ENCODE measurements around the gene BLTP3A.
"Not testable (repeated sequence)": the region's sequence is repeated elsewhere in the genome, so short reads cannot be mapped to it uniquely, and the experiment has no call there.

The BLTP3A gene

DNA sequence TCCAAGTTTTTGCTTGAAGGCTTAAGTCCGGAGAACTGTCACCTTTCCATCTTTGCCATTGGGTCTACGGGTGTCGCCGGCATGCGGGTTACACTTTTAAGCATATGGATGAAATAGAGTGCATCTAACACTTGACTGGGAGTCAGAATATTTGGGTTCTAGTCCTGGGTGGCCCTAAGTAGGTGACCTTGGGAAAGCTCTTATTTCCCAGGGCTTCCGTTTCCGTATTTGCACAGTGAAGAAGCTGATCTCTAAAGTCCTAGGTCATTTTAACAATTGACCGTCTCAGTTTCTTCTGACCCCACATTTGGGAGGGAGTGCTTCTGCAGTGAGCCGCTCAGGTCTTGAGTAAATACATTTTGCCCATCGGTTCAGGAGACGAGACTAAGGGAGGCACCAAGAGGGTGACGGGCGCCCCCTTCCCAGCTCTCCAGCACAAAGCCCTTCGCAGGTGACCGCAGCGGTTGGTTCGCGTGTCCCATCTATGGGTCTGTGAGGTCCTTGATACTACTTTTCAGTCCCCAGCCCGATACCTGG, 651 bp upstream of the BLTP3A start:
- peak; percentile 80 for DNase-seq (ENCODE audit: low spot score)

DNA sequence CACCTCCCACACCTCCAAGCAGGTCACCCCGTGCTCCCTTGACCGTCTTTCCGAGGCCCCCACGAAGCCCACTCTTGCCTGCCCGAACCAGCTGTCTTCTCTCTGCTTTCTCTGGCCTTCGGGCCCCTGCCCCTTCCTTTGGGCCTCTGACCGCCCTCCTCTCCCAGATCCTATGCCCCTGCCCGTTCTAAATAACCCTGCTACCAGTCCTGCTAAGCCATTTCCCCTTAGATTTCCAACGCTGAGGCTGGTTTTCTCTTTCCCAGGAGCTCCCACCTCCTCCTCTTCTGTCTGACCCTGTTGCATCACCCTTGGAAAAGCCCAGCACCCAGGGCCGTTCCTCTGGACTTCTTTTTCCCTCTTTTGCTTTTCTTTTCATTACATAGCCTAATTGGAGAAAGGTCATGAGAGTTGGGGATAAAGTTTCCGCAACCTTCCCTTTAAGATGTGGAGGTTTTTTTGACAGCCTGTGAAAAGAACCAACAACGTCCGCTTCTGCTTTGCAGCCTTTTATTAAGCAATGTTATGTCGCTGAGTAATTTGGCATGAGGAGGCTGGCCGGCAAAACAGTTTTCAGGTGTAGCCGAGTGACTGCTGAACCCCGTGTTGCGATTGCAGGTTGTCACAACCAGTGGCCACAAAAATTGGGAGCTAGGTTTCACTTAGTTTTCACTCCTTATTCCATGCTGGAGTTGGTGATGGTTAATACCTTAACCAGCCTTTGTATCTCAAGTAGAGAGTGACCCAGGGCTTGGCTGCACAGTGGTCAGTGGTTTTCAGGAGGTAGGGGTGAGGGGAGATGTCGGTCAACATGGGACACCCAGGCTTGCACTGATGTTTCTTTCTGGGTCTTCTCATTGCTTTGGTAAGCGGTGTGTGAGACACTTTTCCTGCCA, 970 bp downstream of the BLTP3A start:
- DNase-seq (ENCODE audit: low spot score) = peak; percentile 49

DNA sequence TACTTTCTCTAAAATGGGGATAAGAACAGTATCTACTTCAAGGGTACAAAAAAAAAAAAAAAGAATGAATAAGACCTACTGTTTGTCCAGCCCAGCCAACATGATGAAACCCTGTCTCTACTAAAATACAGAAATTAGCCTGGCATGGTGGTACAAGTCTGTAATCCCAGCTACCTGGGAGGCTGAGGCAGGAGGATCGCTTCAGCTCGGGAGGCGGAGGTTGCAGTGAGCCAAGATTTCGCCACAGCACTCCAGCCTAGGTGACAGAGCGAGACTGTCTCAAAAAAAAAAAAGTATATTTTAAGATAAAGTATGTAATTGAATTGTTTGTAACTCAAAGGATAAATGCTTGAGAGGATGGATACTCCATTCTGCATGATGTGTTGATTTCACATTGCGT, 2.0 kb downstream of the BLTP3A start:
- no peak for DNase-seq (ENCODE audit: low spot score)

DNA sequence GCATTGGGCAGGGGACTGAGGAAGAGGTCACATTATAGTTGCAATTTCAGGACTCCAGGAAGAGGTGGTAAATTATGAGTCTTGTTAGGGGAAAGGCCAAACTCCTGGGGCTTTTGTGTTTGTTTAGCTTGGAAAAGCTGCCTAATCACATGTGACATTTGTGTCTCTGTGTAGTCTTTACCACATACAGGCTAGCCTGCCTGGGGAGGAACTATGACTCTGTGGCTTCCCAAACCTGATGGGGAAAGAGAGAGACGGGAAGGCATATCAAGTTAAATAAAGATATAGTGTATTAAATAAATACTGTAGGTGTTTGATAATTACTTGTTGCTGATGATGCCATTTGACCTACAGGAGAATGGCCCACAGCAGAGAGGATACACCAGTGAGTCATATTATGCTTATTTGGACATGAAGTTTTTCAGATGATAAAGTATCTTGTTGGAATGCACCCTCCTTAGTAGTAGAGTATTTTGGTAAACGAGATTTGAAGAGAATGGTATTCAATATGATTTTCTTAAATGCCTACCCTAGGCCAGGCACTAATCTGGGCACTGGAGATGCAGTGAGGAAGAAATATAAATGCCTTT, 4.0 kb downstream of the BLTP3A start:
- no peak for DNase-seq (ENCODE audit: low spot score)

DNA sequence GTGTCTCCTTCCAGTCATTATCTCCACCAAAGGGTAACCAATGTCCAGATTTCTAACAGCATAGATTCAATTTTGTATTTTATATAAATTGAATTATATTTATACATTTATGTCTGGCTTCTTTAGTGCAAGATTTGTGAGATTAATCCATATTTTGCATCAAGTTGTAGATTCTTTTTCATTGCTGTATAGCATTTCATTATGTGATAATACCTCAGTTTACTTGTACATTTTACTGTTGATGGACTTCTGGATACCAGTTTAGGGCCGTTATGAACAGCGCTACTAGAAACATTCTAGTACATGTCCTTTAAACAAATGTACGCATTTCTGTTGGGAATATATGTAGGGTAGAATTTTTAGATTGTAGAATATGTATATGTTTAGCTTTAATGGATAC, 6.2 kb downstream of the BLTP3A start:
- DNase-seq (ENCODE audit: low spot score) = no peak

DNA sequence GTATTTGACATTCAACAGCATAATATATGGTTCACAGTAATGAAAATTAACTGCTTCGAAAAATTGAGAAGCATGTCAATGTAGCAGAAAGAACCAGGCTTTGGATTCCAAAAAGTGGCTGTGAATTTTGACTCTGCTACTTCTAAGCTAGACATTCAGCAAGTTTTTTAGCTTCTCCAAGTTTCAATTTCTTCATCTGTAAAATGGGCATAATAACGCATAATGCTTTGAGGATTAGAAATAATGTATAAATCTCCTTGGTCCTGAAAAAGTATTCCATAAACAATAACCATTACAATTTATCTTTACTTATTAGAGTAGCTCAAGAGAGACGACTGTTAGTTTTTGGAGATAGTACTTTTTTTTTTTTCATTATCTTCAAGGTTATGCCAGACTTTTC, 7.7 kb downstream of the BLTP3A start:
- no peak for DNase-seq (ENCODE audit: low spot score)

DNA sequence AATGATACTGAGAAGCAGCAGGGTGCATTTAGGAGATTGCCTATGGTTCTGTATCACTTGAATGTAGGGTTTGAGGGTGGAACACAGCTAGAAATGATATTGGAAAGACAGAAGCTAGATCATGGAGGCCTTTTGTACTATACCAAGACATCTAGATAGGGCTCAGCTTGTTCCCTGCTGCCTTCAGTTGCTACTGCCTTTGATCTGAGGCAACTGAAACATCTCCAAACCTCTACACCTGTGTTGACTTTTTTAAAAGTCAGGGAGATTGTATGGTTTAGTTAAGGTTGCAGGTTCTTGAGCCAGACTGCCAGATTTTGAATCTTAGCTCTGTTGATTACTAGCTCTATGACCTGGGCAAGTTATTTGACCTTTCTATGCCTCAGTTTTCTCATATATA, 12.7 kb downstream of the BLTP3A start:
- no peak for DNase-seq (ENCODE audit: low spot score)

DNA sequence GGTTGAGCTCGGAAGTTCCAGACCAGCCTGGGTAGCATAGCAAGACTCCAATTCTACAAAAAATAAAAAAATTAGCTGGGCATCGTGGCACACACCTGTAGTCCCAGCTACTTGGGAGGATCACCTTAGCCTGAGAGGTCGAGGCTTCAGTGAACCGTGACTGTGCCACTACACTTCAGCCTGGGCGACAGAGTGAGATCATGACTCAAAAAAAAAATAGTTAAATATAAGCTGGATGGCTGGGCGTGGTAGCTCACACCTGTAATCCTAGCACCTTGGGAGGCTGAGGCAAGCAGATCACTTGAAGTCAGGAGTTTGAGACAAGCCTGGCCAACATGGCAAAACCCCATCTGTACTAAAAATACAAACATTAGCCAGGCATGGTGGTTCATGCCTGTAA, 13.2 kb downstream of the BLTP3A start:
- DNase-seq (ENCODE audit: low spot score) = not testable (repeated sequence)

DNA sequence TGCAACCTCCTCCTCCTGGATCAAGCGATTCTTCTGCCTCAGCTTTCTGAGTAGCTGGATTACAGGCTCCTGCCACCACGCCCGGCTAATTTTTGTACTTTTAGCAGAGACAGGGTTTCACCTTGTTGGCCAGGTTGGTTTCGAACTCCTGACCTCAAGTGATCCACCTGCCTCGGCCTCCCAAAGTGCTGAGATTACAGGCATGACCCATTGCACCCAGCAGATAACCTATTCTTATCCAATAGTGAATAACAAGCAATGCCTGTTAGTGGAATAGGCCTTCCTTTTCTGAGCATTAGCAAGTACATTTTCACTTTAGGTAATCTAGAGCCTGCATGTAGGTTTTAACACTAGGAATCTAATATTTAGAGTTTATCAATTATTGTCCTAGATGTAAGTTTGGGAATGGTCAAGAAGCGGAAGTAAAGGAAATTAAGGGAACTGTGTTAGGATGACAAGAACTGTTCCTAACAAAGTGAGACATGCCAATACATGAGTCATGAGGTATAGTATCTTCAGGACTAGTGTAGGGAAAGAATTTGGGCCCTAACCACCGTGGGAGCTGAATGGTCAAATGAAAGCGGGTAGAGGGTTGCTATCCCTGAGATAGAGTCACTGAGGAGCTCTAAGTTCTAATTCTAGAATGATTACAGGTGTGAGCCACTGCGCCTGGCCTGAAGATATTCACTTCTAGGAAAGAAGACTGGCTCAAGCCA, 15.0 kb downstream of the BLTP3A start:
- no peak for DNase-seq (ENCODE audit: low spot score)

DNA sequence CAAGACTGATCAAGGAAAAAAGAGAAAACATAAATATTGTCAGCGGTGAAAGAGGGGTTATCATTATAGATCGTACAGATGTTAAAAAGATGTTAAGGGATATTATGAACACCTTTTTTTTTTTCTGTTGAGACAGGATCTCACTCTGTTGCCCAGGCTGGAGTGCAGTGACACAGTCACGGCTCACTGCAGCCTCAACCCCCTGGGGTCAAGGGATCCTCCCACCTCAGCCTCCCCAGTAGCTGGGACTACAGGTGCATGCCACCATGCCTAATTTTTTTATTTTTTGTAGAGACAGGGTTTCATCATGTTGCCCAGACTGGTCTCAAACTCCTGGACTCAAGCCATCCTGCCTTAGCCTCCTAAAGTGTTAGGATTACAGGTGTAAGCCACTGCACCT, 16.6 kb downstream of the BLTP3A start:
- not testable (repeated sequence) for DNase-seq (ENCODE audit: low spot score)

DNA sequence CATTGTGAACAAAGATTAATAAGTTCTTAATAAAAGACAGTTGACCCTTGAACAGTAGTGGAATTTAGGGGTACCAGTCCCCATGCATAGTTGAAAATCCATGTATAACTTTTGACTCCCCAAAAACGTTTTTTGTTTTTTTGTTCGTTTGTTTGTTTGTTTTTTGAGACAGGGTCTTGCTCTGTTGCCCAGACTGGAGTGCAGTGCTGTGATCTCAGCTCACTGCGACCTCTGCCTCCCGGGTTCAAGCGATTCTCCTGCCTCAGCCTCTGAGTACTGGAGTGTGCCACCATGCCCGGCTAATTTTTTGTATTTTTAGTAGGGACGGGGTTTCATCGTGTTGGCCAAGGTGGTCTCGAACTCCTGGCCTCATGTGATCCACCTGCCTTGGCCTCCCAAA, 17.5 kb downstream of the BLTP3A start:
- DNase-seq (ENCODE audit: low spot score) = not testable (repeated sequence)

DNA sequence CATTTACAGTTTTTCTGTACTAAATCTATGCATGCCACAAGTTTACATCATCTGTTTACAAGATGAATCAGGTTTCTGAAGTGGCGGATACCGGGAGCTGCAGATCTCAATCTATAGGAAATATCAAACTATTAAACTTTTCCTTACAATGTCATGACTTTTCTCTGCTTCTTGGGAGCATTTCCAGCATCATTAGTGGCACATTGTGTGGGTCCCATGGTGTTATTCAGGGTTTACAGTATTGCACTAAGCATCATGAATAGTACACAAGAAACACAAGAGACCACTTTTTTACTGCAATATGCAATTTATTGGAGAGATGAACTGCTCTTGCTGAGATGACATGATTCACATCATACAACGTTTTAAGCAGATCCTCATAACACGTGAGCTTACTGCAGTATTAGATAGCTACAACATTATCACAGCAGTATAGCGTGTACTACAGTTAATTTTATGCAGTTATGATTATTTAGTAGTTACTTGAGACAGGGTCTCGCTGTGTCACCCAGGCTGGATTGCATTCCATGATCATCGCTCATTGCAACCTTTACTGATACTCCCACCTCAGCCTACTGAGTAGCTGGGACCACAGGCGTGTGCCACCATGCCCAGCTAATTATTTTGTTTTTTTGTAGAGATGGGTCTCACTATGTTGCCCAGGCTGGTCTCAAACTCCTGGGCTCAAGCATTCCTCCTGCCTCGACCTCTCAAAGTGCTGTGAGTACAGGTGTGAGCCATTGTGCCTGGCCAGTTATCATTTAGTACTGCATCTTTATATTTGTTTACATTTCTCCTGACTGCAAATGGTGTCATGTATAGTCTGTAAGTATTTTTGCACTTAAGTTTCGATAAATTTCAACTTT, 18.4 kb downstream of the BLTP3A start:
- no peak for DNase-seq (ENCODE audit: low spot score)

DNA sequence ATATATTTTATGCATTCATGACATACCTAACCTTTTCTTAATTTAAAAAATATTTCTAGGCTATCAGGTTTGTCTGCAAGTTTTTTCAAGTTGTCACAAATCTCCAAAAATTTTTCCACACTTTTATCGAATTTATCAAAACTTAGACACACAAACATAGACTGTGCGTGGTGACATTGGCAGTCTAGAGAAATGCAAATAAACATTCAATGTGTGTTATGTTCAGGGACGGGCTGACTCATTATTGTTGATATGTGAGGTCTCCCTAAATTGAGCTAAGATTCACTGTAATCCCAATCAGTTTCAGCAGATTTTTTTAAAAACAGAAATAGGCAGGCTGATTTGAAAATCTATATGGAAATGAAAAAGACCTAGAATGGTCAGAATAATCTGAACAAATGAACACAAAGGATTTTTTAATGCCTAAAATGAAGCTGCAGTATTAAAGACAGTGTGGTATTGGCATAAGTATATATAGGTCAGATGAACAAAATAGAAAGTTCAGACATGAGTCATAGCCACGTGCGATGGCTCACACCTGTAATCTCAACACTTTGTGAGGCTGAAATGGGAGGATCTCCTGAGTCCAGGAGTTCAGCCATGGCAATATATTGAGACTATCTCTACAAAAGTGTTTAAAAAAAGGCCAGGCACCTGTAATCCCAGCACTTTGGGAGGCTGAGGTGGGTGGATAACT, 19.2 kb downstream of the BLTP3A start:
- DNase-seq (ENCODE audit: low spot score) = no peak

DNA sequence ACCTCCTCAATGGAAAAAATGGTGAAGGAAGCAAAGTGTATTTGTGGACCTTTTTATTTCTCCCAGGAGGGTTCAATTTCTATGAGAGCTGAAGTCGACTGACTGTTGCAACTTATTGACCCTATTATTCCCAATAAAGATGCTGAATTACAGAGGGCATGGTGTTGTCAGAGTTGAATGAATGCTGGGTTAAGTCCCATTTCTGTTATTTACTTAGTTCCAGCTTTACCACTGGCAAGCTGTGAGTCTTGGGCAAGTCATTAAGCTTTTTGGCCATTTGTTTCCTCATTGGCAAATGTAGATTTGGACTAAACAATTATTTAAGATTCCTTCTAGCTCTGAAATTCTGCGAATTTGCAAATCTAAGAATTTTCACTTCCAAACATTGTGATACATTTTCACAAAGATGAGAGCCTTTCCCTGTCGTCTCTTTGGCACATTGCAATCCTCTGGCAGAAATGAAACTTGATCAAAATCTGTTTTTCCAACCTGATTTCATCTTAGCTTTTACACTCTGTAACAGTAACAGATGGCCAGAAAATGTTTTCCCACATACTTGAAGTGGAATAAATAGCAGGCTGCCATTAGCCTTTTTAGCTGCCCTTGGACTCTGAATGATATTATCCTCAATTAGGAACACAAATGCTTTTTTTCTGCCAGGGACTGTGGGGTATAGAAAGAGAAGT, 21.3 kb downstream of the BLTP3A start:
- peak; percentile 78 for DNase-seq (ENCODE audit: low spot score)

DNA sequence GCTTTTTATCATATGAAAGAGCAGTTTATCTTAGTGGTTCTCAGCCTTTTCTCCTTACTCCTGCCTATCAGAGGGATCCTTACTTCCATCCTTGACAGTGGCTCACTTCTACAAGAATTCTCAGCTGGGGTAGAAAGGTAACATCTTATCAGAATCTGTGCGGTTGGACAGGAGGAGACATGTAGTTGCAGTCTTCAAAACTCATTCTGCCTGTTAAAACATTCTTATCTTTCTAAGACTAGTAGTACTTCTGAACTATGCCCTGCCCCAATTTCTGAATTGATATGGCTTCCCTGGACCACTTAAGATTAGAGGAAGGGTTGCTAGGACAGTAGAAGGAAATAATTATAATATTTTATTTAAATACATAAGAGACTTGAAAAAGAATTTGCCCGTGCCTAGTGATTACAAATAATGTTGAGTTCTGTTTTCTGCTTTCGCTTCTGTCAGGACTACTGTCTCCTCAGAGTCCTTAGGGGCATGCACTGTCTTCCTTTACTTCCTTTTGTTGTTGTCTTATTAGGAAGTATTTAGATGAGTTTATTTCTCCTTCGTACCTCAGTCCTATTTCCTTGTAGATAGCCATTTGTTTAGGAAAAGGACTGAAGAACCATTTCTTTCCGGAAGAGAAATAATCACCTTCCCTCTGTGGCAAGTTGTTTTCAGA, 24.9 kb downstream of the BLTP3A start:
- no peak for DNase-seq (ENCODE audit: low spot score)

DNA sequence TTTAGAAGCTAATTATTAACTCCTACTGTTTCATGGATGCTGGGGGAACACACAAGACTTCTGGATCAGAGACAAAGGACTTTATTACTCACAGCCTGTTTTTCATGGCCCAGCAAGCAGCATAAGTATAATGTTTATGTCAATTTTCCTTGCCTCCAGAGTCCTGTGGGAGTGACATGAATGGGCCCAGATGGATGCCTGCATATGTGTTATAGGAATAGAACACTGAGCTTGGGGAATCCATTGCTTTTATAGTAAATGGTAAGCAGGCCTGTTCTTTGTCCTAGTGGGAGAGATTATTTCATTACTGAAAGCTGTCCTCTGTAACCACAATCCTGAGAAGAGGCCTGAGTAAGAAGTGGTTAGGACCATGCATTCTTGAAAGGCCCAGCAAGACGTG, 25.6 kb downstream of the BLTP3A start:
- no peak for DNase-seq (ENCODE audit: low spot score)

DNA sequence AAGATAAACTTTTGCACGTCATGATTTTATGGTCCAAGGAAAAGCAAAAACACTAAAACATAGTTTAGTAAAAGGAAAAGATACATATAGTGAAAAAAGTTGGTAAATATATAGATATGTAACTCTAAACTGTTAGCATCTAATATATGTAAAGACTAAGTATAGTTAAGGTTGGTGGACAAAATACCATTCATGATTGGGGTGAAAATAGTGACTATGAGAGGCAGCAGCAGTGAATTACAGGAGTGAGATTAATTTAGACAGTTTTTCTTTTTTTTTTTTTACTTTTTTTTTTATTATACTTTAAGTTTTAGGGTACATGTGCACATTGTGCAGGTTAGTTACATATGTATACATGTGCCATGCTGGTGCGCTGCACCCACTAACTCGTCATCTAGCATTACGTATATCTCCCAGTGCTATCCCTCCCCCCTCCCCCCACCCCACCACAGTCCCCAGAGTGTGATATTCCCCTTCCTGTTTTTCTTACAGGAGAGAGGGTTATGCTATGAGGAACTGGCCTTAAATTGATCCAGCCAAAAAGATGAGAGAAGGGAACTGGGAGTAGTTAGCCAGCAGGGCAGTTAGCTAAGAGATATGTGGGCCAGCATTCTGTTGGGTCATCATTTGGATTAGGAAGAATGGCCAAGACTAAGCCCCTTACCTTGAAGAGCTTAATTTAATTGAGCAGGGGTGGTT, 27.1 kb downstream of the BLTP3A start:
- DNase-seq (ENCODE audit: low spot score) = not testable (repeated sequence)

DNA sequence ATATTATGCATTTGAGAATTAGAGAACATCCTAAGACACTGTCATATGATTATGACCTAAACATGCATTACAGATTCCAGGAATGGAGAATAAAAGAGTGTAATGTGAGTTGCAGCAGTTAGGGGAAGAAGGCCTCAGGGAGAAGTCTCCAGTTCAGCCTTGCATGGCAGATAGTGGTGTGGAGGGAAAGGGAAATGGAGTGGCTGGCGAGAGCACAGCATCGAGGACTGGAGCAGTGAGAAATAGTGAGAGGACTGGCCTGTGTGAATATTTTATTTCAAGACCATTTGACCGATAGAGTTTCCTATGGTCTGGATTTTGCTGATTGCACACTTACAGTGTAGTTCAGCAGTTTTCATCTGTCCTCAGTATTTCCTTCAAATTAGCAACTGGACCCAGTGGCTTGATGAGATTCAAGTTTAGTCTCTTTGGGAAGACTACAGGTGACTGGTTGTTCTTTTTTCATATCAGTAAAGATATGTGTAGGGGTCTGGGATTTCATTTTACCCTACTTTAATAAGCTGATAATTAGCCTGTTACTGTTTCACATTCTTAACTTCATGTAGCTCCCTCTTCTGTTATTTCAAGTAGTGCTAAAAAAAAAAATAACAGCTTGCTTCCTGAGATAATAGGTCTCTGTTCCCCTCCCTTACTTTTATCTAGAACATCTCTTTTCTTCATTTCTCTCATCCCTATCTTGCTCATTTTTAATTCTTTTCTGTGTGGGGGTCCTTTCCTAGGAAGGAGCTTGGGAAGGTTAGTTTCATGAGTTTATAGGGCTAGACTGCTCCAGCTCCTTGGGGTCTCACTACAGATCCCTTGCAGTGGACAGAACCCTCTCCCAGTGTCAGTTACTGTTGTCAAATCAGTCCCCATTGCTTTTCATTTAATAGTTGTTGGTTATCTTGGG, 27.9 kb downstream of the BLTP3A start:
- DNase-seq (ENCODE audit: low spot score) = no peak

All from cerebellar cortex (tissue), 1 donor.